Measurements from ENCODE around the gene TRIM5.

TRIM5 gene

DNA sequence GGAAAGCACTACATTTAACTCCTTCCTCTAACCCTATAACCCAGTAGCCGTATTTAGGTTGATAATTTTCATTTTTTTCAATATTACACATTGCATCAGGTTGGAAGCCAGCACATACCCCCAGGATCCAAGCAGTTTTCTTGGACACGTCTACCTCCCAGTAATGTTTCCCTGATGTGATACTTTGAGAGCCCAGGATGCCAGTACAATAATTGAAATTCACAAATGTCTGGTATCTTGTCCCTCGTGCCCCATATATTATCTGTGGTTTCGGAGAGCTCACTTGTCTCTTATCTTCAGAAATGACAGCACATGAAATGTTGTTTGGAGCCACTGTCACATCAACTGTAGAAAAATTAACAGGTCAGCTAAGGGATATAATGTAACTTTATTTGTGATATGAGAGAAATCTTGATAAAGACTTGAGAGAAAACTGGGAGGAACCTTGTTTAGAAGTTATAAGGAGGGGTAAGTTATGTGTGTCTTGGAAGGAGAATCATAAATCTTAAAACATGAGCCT, 19.8 kb downstream of the TRIM5 start:
- ATAC-seq: no peak
- no peak for TF ChIP-seq OSR1 (CRISPR knock-in tag; IDR thresholded peaks at IDR 0.05)
- TF ChIP-seq ZNF8 (CRISPR knock-in tag; IDR thresholded peaks at IDR 0.05): no peak
- TF ChIP-seq GLIS3 (CRISPR knock-in tag; IDR thresholded peaks at IDR 0.05): no peak
- TF ChIP-seq CSDC2 (CRISPR knock-in tag; IDR thresholded peaks at IDR 0.05): no peak
- TF ChIP-seq PPARA (CRISPR knock-in tag; IDR thresholded peaks at IDR 0.05; ENCODE audit: borderline replicate concordance): no peak
- TF ChIP-seq RARB (CRISPR knock-in tag; IDR thresholded peaks at IDR 0.05): no peak
- no peak for TF ChIP-seq ISL1 (CRISPR knock-in tag; IDR thresholded peaks at IDR 0.05)
- TF ChIP-seq, protein P1, sequence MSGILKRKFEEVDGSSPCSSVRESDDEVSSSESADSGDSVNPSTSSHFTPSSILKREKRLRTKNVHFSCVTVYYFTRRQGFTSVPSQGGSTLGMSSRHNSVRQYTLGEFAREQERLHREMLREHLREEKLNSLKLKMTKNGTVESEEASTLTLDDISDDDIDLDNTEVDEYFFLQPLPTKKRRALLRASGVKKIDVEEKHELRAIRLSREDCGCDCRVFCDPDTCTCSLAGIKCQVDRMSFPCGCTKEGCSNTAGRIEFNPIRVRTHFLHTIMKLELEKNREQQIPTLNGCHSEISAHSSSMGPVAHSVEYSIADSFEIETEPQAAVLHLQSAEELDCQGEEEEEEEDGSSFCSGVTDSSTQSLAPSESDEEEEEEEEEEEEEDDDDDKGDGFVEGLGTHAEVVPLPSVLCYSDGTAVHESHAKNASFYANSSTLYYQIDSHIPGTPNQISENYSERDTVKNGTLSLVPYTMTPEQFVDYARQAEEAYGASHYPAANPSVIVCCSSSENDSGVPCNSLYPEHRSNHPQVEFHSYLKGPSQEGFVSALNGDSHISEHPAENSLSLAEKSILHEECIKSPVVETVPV (CRISPR knock-in tag; IDR thresholded peaks at IDR 0.05): no peak
- TF ChIP-seq ZNF70 (CRISPR knock-in tag; IDR thresholded peaks at IDR 0.05): no peak
- no peak for TF ChIP-seq TCF4 (CRISPR knock-in tag; IDR thresholded peaks at IDR 0.05; ENCODE audit: borderline replicate concordance)
- no peak for TF ChIP-seq ESRRG (CRISPR knock-in tag; IDR thresholded peaks at IDR 0.05)
- TF ChIP-seq, protein P2, sequence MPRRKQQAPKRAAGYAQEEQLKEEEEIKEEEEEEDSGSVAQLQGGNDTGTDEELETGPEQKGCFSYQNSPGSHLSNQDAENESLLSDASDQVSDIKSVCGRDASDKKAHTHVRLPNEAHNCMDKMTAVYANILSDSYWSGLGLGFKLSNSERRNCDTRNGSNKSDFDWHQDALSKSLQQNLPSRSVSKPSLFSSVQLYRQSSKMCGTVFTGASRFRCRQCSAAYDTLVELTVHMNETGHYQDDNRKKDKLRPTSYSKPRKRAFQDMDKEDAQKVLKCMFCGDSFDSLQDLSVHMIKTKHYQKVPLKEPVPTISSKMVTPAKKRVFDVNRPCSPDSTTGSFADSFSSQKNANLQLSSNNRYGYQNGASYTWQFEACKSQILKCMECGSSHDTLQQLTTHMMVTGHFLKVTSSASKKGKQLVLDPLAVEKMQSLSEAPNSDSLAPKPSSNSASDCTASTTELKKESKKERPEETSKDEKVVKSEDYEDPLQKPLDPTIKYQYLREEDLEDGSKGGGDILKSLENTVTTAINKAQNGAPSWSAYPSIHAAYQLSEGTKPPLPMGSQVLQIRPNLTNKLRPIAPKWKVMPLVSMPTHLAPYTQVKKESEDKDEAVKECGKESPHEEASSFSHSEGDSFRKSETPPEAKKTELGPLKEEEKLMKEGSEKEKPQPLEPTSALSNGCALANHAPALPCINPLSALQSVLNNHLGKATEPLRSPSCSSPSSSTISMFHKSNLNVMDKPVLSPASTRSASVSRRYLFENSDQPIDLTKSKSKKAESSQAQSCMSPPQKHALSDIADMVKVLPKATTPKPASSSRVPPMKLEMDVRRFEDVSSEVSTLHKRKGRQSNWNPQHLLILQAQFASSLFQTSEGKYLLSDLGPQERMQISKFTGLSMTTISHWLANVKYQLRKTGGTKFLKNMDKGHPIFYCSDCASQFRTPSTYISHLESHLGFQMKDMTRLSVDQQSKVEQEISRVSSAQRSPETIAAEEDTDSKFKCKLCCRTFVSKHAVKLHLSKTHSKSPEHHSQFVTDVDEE (CRISPR knock-in tag; IDR thresholded peaks at IDR 0.05): no peak
- no peak for TF ChIP-seq BACH2 (CRISPR knock-in tag; IDR thresholded peaks at IDR 0.05; ENCODE audit: borderline replicate concordance)
- no peak for TF ChIP-seq ZC3H10 (CRISPR knock-in tag; IDR thresholded peaks at IDR 0.05)
- TF ChIP-seq, protein P3, sequence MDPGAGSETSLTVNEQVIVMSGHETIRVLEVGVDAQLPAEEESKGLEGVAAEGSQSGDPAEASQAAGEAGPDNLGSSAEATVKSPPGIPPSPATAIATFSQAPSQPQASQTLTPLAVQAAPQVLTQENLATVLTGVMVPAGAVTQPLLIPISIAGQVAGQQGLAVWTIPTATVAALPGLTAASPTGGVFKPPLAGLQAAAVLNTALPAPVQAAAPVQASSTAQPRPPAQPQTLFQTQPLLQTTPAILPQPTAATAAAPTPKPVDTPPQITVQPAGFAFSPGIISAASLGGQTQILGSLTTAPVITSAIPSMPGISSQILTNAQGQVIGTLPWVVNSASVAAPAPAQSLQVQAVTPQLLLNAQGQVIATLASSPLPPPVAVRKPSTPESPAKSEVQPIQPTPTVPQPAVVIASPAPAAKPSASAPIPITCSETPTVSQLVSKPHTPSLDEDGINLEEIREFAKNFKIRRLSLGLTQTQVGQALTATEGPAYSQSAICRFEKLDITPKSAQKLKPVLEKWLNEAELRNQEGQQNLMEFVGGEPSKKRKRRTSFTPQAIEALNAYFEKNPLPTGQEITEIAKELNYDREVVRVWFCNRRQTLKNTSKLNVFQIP (CRISPR knock-in tag; IDR thresholded peaks at IDR 0.05; ENCODE audit: borderline replicate concordance, low read depth): no peak
- TF ChIP-seq ZFP30 (CRISPR knock-in tag; IDR thresholded peaks at IDR 0.05): no peak
- TF ChIP-seq, protein P4, sequence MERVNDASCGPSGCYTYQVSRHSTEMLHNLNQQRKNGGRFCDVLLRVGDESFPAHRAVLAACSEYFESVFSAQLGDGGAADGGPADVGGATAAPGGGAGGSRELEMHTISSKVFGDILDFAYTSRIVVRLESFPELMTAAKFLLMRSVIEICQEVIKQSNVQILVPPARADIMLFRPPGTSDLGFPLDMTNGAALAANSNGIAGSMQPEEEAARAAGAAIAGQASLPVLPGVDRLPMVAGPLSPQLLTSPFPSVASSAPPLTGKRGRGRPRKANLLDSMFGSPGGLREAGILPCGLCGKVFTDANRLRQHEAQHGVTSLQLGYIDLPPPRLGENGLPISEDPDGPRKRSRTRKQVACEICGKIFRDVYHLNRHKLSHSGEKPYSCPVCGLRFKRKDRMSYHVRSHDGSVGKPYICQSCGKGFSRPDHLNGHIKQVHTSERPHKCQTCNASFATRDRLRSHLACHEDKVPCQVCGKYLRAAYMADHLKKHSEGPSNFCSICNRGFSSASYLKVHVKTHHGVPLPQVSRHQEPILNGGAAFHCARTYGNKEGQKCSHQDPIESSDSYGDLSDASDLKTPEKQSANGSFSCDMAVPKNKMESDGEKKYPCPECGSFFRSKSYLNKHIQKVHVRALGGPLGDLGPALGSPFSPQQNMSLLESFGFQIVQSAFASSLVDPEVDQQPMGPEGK (CRISPR knock-in tag; IDR thresholded peaks at IDR 0.05; ENCODE audit: borderline replicate concordance): no peak

DNA sequence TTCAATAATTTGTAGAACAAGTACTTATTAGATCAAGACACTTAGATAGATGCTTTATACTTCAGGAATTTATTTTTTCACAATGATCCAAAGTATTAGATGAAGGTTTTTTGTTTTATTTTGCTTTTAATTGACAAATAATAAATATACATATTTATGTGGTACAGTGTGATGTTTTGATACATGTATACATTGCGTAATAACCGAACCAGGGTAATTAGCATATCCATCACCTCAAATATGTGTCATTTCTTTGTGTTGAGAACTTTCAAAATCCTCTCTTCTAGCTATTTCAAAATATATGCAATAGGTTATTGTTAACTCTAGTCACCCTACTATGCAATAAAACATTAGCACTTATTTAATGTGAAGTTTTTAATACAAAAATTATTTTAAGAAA, 21.4 kb downstream of the TRIM5 start:
- TF ChIP-seq BACH2 (CRISPR knock-in tag; IDR thresholded peaks at IDR 0.05; ENCODE audit: borderline replicate concordance) (no peak), ZC3H10 (CRISPR knock-in tag; IDR thresholded peaks at IDR 0.05) (no peak), ZFP30 (CRISPR knock-in tag; IDR thresholded peaks at IDR 0.05) (no peak), PPARA (CRISPR knock-in tag; IDR thresholded peaks at IDR 0.05; ENCODE audit: borderline replicate concordance) (no peak)
- TF ChIP-seq, protein P5, sequence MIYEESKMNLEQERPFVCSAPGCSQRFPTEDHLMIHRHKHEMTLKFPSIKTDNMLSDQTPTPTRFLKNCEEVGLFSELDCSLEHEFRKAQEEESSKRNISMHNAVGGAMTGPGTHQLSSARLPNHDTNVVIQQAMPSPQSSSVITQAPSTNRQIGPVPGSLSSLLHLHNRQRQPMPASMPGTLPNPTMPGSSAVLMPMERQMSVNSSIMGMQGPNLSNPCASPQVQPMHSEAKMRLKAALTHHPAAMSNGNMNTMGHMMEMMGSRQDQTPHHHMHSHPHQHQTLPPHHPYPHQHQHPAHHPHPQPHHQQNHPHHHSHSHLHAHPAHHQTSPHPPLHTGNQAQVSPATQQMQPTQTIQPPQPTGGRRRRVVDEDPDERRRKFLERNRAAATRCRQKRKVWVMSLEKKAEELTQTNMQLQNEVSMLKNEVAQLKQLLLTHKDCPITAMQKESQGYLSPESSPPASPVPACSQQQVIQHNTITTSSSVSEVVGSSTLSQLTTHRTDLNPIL (CRISPR knock-in tag; IDR thresholded peaks at IDR 0.05; ENCODE audit: low read depth): no peak
- no peak for ATAC-seq

DNA sequence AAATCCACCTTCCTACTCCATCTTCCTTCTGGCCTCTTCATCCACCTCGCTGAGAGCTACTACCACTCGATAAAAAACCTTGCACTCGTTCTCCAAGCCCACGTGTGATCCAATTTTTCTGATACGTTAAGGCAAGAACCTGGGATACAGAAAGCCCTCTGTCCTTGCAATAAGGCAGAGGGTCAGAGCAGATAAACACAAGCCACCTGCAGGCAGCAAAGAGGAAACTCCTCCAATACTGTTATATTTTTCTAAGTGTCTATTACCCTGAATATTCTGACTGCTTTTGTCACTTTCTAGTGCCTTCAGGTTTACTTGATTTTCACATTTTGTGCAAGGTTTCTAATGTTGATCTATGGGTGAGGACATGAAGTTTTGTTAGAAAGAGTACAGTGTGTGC, 26.6 kb downstream of the TRIM5 start:
- no peak; the same call in 2 of the 3 replicates for ATAC-seq
- TF ChIP-seq ZNF70 (CRISPR knock-in tag; IDR thresholded peaks at IDR 0.05): no peak
- TF ChIP-seq ZC3H10 (CRISPR knock-in tag; IDR thresholded peaks at IDR 0.05): no peak
- TF ChIP-seq, protein P5 (CRISPR knock-in tag; IDR thresholded peaks at IDR 0.05; ENCODE audit: low read depth): no peak
- TF ChIP-seq GLIS3 (CRISPR knock-in tag; IDR thresholded peaks at IDR 0.05): no peak
- TF ChIP-seq, protein P3 (CRISPR knock-in tag; IDR thresholded peaks at IDR 0.05; ENCODE audit: borderline replicate concordance, low read depth): no peak
- TF ChIP-seq ZFP30 (CRISPR knock-in tag; IDR thresholded peaks at IDR 0.05): no peak
- TF ChIP-seq, protein P1 (CRISPR knock-in tag; IDR thresholded peaks at IDR 0.05): no peak
- no peak for TF ChIP-seq SNAI2 (CRISPR knock-in tag; IDR thresholded peaks at IDR 0.05)
- TF ChIP-seq, protein P2 (CRISPR knock-in tag; IDR thresholded peaks at IDR 0.05): no peak
- no peak for TF ChIP-seq ISL1 (CRISPR knock-in tag; IDR thresholded peaks at IDR 0.05)
- no peak for TF ChIP-seq PPARA (CRISPR knock-in tag; IDR thresholded peaks at IDR 0.05; ENCODE audit: borderline replicate concordance)
